H1 (cell line): ENCODE data around the gene DDA1. TPM values are rescaled to one million over a fixed set of nuclear protein-coding genes. Genes with fewer than 3 reads are reported as not detected.
A peak's percentile ranks its signal among the peaks of the same experiment; 100 is the strongest.

ENCODE experiments used
- CTCF ChIA-PET: fragments of 300-600 bp; sonication (Branson Sonifier 250); formaldehyde crosslinking; loops from one replicate; lab custom pipeline; 2021; ENCODE audit not compliant: partially characterized antibody; lab: Charles Lee
- POLR2A ChIA-PET: fragments of 300-600 bp; sonication (Branson Sonifier 250); formaldehyde crosslinking; loops from one replicate; lab custom pipeline; 2021; ENCODE audit warnings: inconsistent platforms; ENCODE audit not compliant: partially characterized antibody; lab: Charles Lee
- DNase-seq, 2 experiments: peaks; one replicate each; pipeline versions ENCODE4 v3.0.0 to v3.0.0-alpha.2; 2010 to 2022; ENCODE audit warnings: low spot score in 2 of 2, low read depth in 1 of 2, mixed read lengths in 1 of 2
- FAIRE-seq: peaks from 2 replicates; lab custom pipeline; 2011; peaks lifted over from hg19 to GRCh38; lab: Jason Lieb, UNC
- H2AFZ ChIP-seq: 2 replicates; pipeline ENCODE4 v1.8.1; 2012; ENCODE audit warnings: low read length, inconsistent platforms
- H2AK5ac ChIP-seq: 2 replicates; pipeline ENCODE4 v1.6.1; 2013; ENCODE audit warnings: low read depth, low read length
- H2BK120ac ChIP-seq: replicated peaks from 2 replicates; pipeline ENCODE3; 2013; ENCODE audit warnings: low read depth, low read length, inconsistent platforms
- H2BK12ac ChIP-seq: 2 replicates; pipeline ENCODE4 v1.6.1; 2013; ENCODE audit warnings: low read depth, low read length
- H2BK15ac ChIP-seq: 2 replicates; pipeline ENCODE4 v1.6.1; 2013; ENCODE audit warnings: low read length
- H2BK20ac ChIP-seq: 2 replicates; pipeline ENCODE4 v1.6.1; 2013; ENCODE audit warnings: low read length
- H2BK5ac ChIP-seq: 2 replicates; pipeline ENCODE4 v1.6.1; 2013; ENCODE audit warnings: low read depth, low read length
- H3K14ac ChIP-seq: 2 replicates; pipeline ENCODE4 v1.6.1; 2013; ENCODE audit warnings: inconsistent platforms; ENCODE audit not compliant: insufficient read length
- H3K18ac ChIP-seq: 2 replicates; pipeline ENCODE4 v1.6.1; 2013; ENCODE audit warnings: low read length; ENCODE audit errors: extremely low read depth
- H3K23ac ChIP-seq: 2 replicates; pipeline ENCODE4 v1.6.1; 2013; ENCODE audit warnings: inconsistent platforms; ENCODE audit not compliant: insufficient read length
- H3K23me2 ChIP-seq: 2 replicates; pipeline ENCODE4 v1.6.1; 2013; ENCODE audit warnings: low read depth, low read length
- H3K27ac ChIP-seq: 2 replicates; pipeline ENCODE4 v1.6.1; 2011; ENCODE audit warnings: low read depth, low read length, inconsistent platforms
- H3K27me3 ChIP-seq, 4 experiments: replicated peaks in 1 of 4; 1 replicate in 1 of 4; 2 replicates in 3 of 4; pipeline versions ENCODE4 v1.6.1 to v1.8.1; 2011 to 2013; ENCODE audit warnings: low read length in 3 of 4, mild to moderate bottlenecking in 3 of 4, inconsistent platforms in 2 of 4, mixed read lengths in 2 of 4, moderate library complexity in 1 of 4; ENCODE audit not compliant: control insufficient read depth in 3 of 4, insufficient read depth in 3 of 4; ENCODE audit errors: extremely low read depth in 1 of 4
- H3K36me3 ChIP-seq, 4 experiments: 2 replicates each; pipeline versions ENCODE4 v1.6.1 to v1.8.1; 2011 to 2013; ENCODE audit warnings: mild to moderate bottlenecking in 4 of 4, low read length in 3 of 4, moderate library complexity in 2 of 4, control low read depth in 1 of 4, inconsistent platforms in 1 of 4; ENCODE audit not compliant: insufficient read depth in 4 of 4, control insufficient read depth in 2 of 4
- H3K4ac ChIP-seq: replicated peaks from 2 replicates; pipeline ENCODE3; 2013; ENCODE audit warnings: low read length, low read depth, mixed read lengths, inconsistent platforms; ENCODE audit not compliant: insufficient read length
- H3K4me1 ChIP-seq, 4 experiments: replicated peaks in 1 of 4; 1 replicate in 1 of 4; 2 replicates in 3 of 4; pipeline versions ENCODE4 v1.6.1 to v1.8.1; 2011 to 2013; ENCODE audit warnings: low read length in 3 of 4, inconsistent platforms in 2 of 4, mixed read lengths in 1 of 4; ENCODE audit not compliant: insufficient read depth in 4 of 4, control insufficient read depth in 3 of 4
- H3K4me2 ChIP-seq, 2 experiments: 2 replicates each; pipeline versions ENCODE4 v1.6.1 to v1.8.1; 2011 to 2013; ENCODE audit warnings: low read depth in 2 of 2, low read length in 2 of 2, control low read depth in 1 of 2, inconsistent platforms in 1 of 2, mild to moderate bottlenecking in 1 of 2; ENCODE audit not compliant: insufficient read depth in 1 of 2
- H3K4me3 ChIP-seq, 4 experiments: fragments of 200-600, 300-600 bp in 1 of 4; sonication (generic), shearing (Covaris generic), sonication (Bioruptor Twin) in 1 of 4; 2 replicates each; pipeline versions ENCODE4 v1.5.1 to v1.8.1; 2011 to 2016; ENCODE audit warnings: low read length in 4 of 4, low read depth in 3 of 4, control low read depth in 2 of 4, inconsistent platforms in 2 of 4, mild to moderate bottlenecking in 2 of 4, mixed read lengths in 1 of 4, moderate library complexity in 1 of 4; ENCODE audit not compliant: insufficient read depth in 2 of 4; ENCODE audit errors: extremely low read depth in 1 of 4
- H3K56ac ChIP-seq: replicated peaks from 2 replicates; pipeline ENCODE3; 2013; ENCODE audit warnings: low read depth, mild to moderate bottlenecking, mixed read lengths, low read length, inconsistent platforms; ENCODE audit not compliant: insufficient read length
- H3K79me1 ChIP-seq: 2 replicates; pipeline ENCODE4 v1.6.1; 2013; ENCODE audit warnings: low read depth, low read length, control low read depth
- H3K79me2 ChIP-seq, 2 experiments: 2 replicates each; pipeline versions ENCODE4 v1.6.1 to v1.8.1; 2012 to 2013; ENCODE audit warnings: low read length in 2 of 2, mild to moderate bottlenecking in 2 of 2, inconsistent platforms in 1 of 2; ENCODE audit not compliant: insufficient read depth in 2 of 2, control insufficient read depth in 1 of 2
- H3K9ac ChIP-seq, 4 experiments: replicated peaks in 1 of 4; 1 replicate in 1 of 4; 2 replicates in 3 of 4; pipeline versions ENCODE4 v1.6.1 to v1.8.1; 2011 to 2013; ENCODE audit warnings: low read depth in 3 of 4, low read length in 3 of 4, control low read depth in 2 of 4, mild to moderate bottlenecking in 2 of 4, moderate library complexity in 2 of 4, inconsistent platforms in 1 of 4; ENCODE audit errors: extremely low read depth in 1 of 4
- H3K9me3 ChIP-seq, 2 experiments: 2 replicates each; pipeline versions ENCODE4 v1.6.1 to v1.8.1; 2012 to 2013; ENCODE audit warnings: mild to moderate bottlenecking in 2 of 2, moderate library complexity in 2 of 2, control low read depth in 1 of 2, inconsistent platforms in 1 of 2, low read depth in 1 of 2, low read length in 1 of 2, mixed read lengths in 1 of 2; ENCODE audit not compliant: insufficient read depth in 2 of 2
- H4K20me1 ChIP-seq, 2 experiments: replicated peaks in 1 of 2; 2 replicates each; pipeline versions ENCODE3 to v1.8.1; 2011 to 2013; ENCODE audit warnings: inconsistent platforms in 2 of 2, low read length in 2 of 2, mild to moderate bottlenecking in 1 of 2; ENCODE audit not compliant: insufficient read depth in 2 of 2, control insufficient read depth in 1 of 2
- H4K5ac ChIP-seq: 2 replicates; pipeline ENCODE4 v1.6.1; 2013; ENCODE audit warnings: low read length, low read depth, mixed read lengths, inconsistent platforms; ENCODE audit not compliant: insufficient read length
- H4K8ac ChIP-seq: 2 replicates; pipeline ENCODE4 v1.8.0; 2013; ENCODE audit warnings: mild to moderate bottlenecking, moderate library complexity, low read length, inconsistent platforms; ENCODE audit not compliant: insufficient read depth; ENCODE audit errors: extremely low read depth
- H4K91ac ChIP-seq: replicated peaks from 2 replicates; pipeline ENCODE3; 2013; ENCODE audit warnings: low read length, mixed read lengths, inconsistent platforms; ENCODE audit not compliant: insufficient read length
- ATF2 ChIP-seq: IDR thresholded peaks from 2 replicates; pipeline ENCODE4 v1.6.1; 2012; ENCODE audit warnings: low read length, inconsistent platforms
- CREB1 ChIP-seq: IDR thresholded peaks from 2 replicates; pipeline ENCODE4 v1.6.1; 2012; ENCODE audit warnings: inconsistent platforms
- KDM5A ChIP-seq: fragments of 200-600 bp; IDR thresholded peaks from 2 replicates; pipeline ENCODE4 v1.7.1; 2012; ENCODE audit warnings: mild to moderate bottlenecking, low read length, inconsistent platforms, mixed read lengths
- MAX ChIP-seq: IDR thresholded peaks from 2 replicates; pipeline ENCODE4 v1.6.1; 2012; ENCODE audit warnings: inconsistent platforms
- NRF1 ChIP-seq: IDR thresholded peaks from 2 replicates; pipeline ENCODE4 v1.6.1; 2011; ENCODE audit warnings: mild to moderate bottlenecking, low read depth, low read length, improper control_type of control experiment
- POLR2A ChIP-seq, 2 experiments: IDR thresholded peaks; 1 replicate in 1 of 2; 2 replicates in 1 of 2; pipeline ENCODE4 v1.6.1; 2011; ENCODE audit warnings: low read depth in 2 of 2, low read length in 2 of 2, mild to moderate bottlenecking in 2 of 2; ENCODE audit errors: control extremely low read depth in 1 of 2
- TBP ChIP-seq: IDR thresholded peaks from 2 replicates; pipeline ENCODE4 v1.6.1; 2011; ENCODE audit warnings: low read depth, low read length, improper control_type of control experiment
- WGBS, 2 experiments: shearing (Covaris generic) in 1 of 2; methylation state at CpG; one replicate each; pipeline versions ENCODE4 v1.1.6 to v1.1.7; 2013 to 2015; ENCODE audit warnings: low lambda C conversion rate in 2 of 2, mixed read lengths in 2 of 2, inconsistent platforms in 1 of 2, low coverage in 1 of 2, missing lambda C conversion rate in 1 of 2; ENCODE audit not compliant: insufficient replicate concordance in 2 of 2, insufficient coverage in 1 of 2, insufficient read length in 1 of 2; ENCODE audit errors: extremely low coverage in 1 of 2, missing lambda C conversion rate in 1 of 2; 5-methylcytosine and 5-hydroxymethylcytosine counted together
- polyA plus RNA-seq, 7 experiments: library from polyadenylated mRNA; depleted of rRNA in 3 of 7; stranded (reverse) in 5 of 7; unstranded in 2 of 7; fragments of >200 nt in 5 of 7; fragments of 200-250 nt in 2 of 7; gene quantifications; 1 replicate in 5 of 7; 2 replicates in 1 of 7; 4 replicates in 1 of 7; pipeline versions ENCODE4 v1.2.1 to v1.2.3, GENCODE V29; 2011 to 2013; ENCODE audit warnings: missing spikeins in 2 of 7, mixed read lengths in 2 of 7
- total RNA-seq: library from RNA; stranded (reverse); fragmentation: NEBNext Ultra II Directional; extraction: Animal tissue kit (Norgen Biotek cat#: 25700); gene quantifications from 2 replicates; pipeline ENCODE4 v1.2.1, GENCODE V29; 2021

DDA1 gene
- total and polyA plus RNA-seq, 2 of the 8 experiments (the other 6 are each of a cell fraction or from before 2014, with no cell fraction given), result 29.2 to 34.5 TPM

DNA sequence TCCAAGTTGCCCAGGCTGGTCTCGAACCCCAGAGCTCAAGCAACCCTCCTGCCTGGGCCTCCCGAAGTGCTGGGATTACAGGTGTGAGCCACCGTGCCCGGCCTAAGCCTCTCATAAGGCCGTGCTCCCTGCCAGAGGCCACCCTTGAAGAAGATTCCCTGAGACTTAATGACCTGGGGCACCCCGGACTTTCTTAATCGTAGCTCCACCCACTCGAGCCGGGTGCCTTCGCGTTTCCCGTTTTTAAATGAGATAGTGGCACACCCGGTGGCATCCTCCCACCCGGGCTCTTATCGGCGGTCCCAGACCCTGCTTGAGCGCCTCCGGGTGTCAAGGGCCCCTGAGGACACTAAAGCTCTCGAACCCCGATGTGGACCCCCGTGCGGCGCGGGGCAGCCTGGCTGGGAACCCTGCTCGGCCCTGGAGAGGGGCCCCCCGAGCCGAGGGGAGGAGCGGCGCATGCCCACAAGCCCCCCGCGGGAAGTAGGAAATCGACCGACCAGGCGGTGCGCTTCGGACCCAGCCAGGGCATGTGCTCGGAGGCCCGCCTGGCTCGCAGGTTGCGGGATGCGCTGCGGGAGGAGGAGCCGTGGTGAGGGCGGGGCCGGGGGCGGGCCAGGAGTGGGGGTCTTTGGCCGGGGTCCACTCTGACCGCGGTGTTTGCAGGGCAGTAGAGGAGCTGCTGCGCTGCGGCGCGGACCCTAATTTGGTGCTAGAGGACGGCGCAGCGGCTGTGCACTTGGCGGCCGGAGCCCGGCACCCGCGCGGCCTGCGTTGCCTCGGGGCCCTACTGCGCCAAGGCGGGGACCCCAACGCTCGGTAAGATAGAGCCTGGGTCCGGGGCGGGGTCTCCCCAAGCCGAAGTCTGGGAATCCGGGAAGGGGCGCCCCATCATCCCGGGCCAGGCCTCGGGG, 27.7 kb upstream of the DDA1 start, which contains the start of gene ANKLE1:
ANKLE1 (plus strand) TSS at position 511 of the 914 bp plus-strand sequence; CDS start at position 531, 20 bp downstream.
- Histone ChIP-seq H3K79me2 (no peaks in the 10 kb centered on the region), H3K9ac (no peak within 1 kb of the TSS; a peak in 1 of 7 replicates), H3K56ac (no peak within 1 kb of the TSS), H2AFZ (no peak within 1 kb of the TSS; the same call in 1 of the 2 replicates), H3K4me2 (peak within 1 kb of the TSS; percentile 0 to 68; a peak in 3 of 4 replicates), H3K9me3 (peaks cover 0 to 6% of the 10 kb centered on the region in 2 experiments; a peak in 1 of 4 replicates), H3K4me3 (peak within 1 kb of the TSS; percentile 3 to 54 (median 20); a peak in 7 of 8 replicates), H4K8ac (peak within 1 kb of the TSS; percentile 88), H2BK5ac (no peak within 1 kb of the TSS), H3K4ac (no peak within 1 kb of the TSS), H4K20me1 (peaks cover 0 to 3% of the 10 kb centered on the region in 2 experiments), H2BK20ac (no peak within 1 kb of the TSS), H2AK5ac (no peak within 1 kb of the TSS), H3K27me3 (peaks cover 0 to 3% (median 0%) of the 10 kb centered on the region in 4 experiments; a peak in 3 of 7 replicates), H2BK12ac (no peak within 1 kb of the TSS; the same call in 1 of the 2 replicates), H3K4me1 (peaks cover 0 to 3% (median under 1%) of the 10 kb centered on the region in 4 experiments; a peak in 3 of 7 replicates), H3K23me2 (no peaks in the 10 kb centered on the region; the same call in 1 of the 2 replicates), H3K18ac (no peak within 1 kb of the TSS; the same call in 1 of the 2 replicates), H3K23ac (no peak within 1 kb of the TSS), H3K27ac (no peak within 1 kb of the TSS), H4K91ac (peak within 1 kb of the TSS; percentile 59), H2BK15ac (0 out of 2 replicates have a peak within 1 kb of the TSS, but pooled peaks have one; percentile 46), H4K5ac (no peak within 1 kb of the TSS), H3K79me1 (no peaks in the 10 kb centered on the region; the same call in 1 of the 2 replicates), H3K36me3 (peaks cover 0 to 13% (median 5%) of the 10 kb centered on the region in 4 experiments; a peak in 5 of 8 replicates), H2BK120ac (no peak within 1 kb of the TSS), H3K14ac (no peak within 1 kb of the TSS)
- ChIA-PET CTCF (interaction anchor here (0.6 to 5.7 kb wide), 23 partner anchors 9 to 154 kb away, joined by 3 to 56 read pairs (median 6); partner anchors contain the start of genes OCEL1 and USHBP1), POLR2A (interaction anchor here (0.9 to 9.0 kb wide), 16 partner anchors 9 to 76 kb away, joined by 3 to 113 read pairs (median 4); partner anchors contain the start of genes BABAM1, DDA1, OCEL1 and USE1)
- DNase-seq, result peak in 1 of 2 experiments; percentile 79
- WGBS, 2 experiments, result 44% methylated on average over 48 of the region's 75 CpGs; no CpG with 5 or more reads in 1 of the 2 experiments
- FAIRE-seq, result no peak
- no peak for TF ChIP-seq KDM5A
- TF ChIP-seq MAX, result peak; percentile 98
- 0 out of 2 replicates have a peak, but pooled peaks have one; percentile 1 for TF ChIP-seq CREB1
- 0 out of 2 replicates have a peak, but pooled peaks have one; percentile 18 for TF ChIP-seq NRF1
- peak; percentile 35; the same call in 1 of the 2 replicates for TF ChIP-seq TBP
- no peak for TF ChIP-seq ATF2
- no peak for TF ChIP-seq POLR2A (IDR thresholded peaks at IDR 0.05; ENCODE audit: control extremely low read depth in 1 of 2, low read depth in 2 of 2, low read length in 2 of 2)
